ENCODE measurements around the gene ATOSB.

Gene ATOSB

DNA sequence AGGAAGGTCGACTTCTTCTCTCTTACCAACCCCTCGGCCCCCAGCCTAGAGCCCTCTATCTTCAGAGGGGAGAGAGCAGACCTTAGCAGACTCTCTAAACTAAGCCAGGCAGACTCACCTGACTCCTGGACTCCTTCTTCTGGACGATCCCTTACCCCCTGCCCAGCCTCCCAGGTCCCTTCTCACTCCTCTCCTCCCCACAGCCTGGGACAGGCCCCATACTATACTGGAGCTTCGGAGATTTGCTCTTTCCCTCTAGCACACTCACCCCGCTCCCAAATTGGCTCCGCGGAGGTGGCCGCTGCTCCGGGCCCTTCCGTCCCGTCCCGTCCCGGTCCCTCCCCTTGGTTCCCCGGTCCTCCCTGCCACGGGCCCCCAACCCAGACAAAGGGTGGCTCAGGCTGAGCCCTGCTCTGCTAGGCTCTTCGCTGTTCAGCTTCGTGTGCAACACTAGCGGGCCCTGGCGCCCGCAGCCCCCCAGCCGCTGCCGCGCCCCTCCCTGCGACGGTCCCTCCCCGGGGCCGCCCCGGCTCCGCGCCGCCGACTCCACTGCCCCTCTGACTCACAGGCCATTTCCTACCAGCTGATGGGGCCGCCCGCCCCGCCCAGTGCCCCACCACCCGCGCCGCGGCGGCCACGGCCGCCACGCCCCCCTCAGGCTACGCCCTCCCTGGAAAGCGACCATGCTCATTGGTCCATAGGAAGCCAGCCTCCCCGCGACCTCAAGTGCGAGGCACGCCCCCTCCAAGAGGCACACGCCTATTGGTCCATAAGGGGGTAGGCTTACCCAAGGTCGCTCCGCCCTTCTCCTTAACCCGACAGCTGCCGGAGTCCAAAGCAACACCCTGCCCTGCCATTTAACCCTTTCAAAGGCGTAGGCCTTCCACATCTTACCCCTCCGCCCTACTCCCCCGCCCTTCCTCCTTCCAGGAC, 4.4 kb downstream of the ATOSB start:
- DNase-seq, result peak; percentile 99
- TF ChIP-seq, protein P1, sequence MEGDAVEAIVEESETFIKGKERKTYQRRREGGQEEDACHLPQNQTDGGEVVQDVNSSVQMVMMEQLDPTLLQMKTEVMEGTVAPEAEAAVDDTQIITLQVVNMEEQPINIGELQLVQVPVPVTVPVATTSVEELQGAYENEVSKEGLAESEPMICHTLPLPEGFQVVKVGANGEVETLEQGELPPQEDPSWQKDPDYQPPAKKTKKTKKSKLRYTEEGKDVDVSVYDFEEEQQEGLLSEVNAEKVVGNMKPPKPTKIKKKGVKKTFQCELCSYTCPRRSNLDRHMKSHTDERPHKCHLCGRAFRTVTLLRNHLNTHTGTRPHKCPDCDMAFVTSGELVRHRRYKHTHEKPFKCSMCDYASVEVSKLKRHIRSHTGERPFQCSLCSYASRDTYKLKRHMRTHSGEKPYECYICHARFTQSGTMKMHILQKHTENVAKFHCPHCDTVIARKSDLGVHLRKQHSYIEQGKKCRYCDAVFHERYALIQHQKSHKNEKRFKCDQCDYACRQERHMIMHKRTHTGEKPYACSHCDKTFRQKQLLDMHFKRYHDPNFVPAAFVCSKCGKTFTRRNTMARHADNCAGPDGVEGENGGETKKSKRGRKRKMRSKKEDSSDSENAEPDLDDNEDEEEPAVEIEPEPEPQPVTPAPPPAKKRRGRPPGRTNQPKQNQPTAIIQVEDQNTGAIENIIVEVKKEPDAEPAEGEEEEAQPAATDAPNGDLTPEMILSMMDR (IDR thresholded peaks at IDR 0.05), result no peak
- no peaks in the 10 kb centered on the region for H3K9me3 ChIP-seq
- H3K4me1 ChIP-seq, result peaks cover 4 to 67% (median 53%) of the 10 kb centered on the region in 4 donors
- H3K4me3 ChIP-seq, result peak overlapping the region; percentile 79 to 87
- peaks cover 22 to 24% (median 23%) of the 10 kb centered on the region in 3 donors for H3K36me3 ChIP-seq
- H3K27me3 ChIP-seq, result no peaks in the 10 kb centered on the region
- intact Hi-C loops (cut with DNase I; ENCODE audit: low total_unique reads), result loop anchor here (5.0 kb wide), 1 partner anchor 119 kb away; no protein-coding TSS in a partner anchor
- H3K27ac ChIP-seq, result peak overlapping the region; percentile 97 to 100

DNA sequence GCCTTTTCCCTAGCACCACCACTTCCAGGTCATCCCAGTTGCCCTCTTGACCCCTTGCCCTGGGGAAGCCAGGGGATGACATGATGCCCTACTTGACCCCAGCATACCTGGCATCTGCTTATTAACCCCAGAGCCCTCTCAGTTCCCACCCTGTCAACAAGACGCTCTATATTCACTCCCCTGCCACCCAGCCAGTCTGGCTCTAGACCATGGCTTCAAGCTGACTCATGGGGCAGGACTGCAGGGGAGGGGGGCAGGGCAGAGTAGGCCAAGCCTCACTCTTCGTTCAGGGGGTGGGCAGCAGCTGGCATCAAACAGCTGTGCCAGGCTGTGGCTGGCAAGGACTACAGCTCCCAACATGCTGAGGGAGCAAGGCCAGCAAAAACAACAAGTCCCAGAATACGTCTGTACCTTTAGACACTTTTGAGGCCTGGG, 5.3 kb downstream of the ATOSB start:
- peaks cover 31 to 34% (median 32%) of the 10 kb centered on the region in 3 donors for H3K36me3 ChIP-seq
- TF ChIP-seq, protein P1 (IDR thresholded peaks at IDR 0.05), result no peak
- no peaks in the 10 kb centered on the region for H3K27me3 ChIP-seq
- intact Hi-C loops (cut with DNase I; ENCODE audit: low total_unique reads), result loop anchor here (5.0 kb wide), 1 partner anchor 118 kb away; no protein-coding TSS in a partner anchor
- DNase-seq, result peak; percentile 64 to 92
- peak overlapping the region; percentile 79 to 87 for H3K4me3 ChIP-seq
- peaks cover 4 to 65% (median 52%) of the 10 kb centered on the region in 4 donors for H3K4me1 ChIP-seq
- H3K9me3 ChIP-seq, result no peaks in the 10 kb centered on the region
- peak overlapping the region; percentile 97 to 100 for H3K27ac ChIP-seq

DNA sequence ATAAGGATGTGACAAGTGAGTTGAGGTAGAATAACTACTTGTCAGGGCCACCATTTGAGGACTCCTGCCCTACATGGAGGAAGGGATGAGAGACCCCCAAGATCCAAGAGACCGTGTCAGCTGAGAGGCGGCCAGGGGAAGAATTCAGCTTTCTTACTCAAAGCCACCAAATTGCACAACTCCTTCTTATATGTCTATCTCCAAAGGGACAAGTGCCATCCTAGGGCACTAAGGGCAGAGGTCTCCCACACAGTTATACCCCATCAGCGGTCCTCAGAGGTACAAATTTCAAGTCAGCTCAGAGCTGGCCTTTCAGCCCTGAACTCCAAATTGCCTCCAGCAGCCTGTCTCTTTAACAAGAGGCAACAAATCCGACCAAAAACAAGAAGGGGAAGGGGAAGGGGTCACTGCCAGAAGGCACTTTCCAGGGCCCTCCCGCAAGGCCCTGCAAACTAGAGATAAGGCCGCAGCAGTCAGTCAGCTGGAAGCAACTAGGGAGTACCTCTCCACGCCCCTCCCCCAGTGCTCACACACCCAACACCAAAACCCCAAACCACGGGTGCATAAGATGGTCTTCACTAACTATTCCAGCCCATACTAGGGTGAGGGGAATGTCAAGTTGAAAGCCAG, 6.6 kb downstream of the ATOSB start:
- Histone ChIP-seq H3K4me3 (no peak overlapping the region), H3K27ac (peak overlapping the region; percentile 97 to 100), H3K9me3 (no peaks in the 10 kb centered on the region), H3K4me1 (peaks cover 4 to 52% (median 40%) of the 10 kb centered on the region in 4 donors), H3K36me3 (peaks cover 43 to 46% (median 45%) of the 10 kb centered on the region in 3 donors), H3K27me3 (no peaks in the 10 kb centered on the region)
- intact Hi-C loops (cut with DNase I; ENCODE audit: low total_unique reads), result no loop called here
- TF ChIP-seq, protein P1 (IDR thresholded peaks at IDR 0.05), result no peak
- DNase-seq, result peak in 1 of 2 donors; percentile 59

DNA sequence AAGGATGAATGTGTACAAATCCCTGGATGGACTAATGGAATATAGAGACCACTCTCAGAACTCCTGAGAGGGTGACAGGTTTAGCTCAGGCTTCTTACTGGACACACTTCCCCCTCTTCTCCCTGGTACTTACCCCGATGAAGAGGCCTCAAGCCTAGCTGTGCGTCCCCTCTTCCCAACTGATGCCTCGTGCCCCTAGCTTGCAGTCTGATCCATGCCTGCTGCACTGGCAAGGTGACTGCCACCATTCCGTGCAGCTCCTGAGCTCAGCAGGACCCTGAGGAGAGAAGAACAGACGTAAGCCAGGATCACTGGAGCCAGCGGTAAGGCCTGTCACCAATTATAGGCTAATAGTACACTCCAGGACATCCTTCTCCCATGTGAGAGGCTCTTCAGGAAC, 7.2 kb downstream of the ATOSB start:
- peaks cover 43 to 46% (median 45%) of the 10 kb centered on the region in 3 donors for H3K36me3 ChIP-seq
- DNase-seq, result peak in 1 of 2 donors; percentile 46
- intact Hi-C loops (cut with DNase I; ENCODE audit: low total_unique reads), result no loop called here
- TF ChIP-seq, protein P1 (IDR thresholded peaks at IDR 0.05), result no peak
- H3K27me3 ChIP-seq, result no peaks in the 10 kb centered on the region
- peaks cover 0 to 51% (median 39%) of the 10 kb centered on the region in 4 donors for H3K4me1 ChIP-seq
- no peak overlapping the region for H3K4me3 ChIP-seq
- no peaks in the 10 kb centered on the region for H3K9me3 ChIP-seq
- H3K27ac ChIP-seq, result peak overlapping the region in 1 of 2 donors; percentile 18

Measured in tibial artery (tissue), 4 donors.